ENCODE results near the gene NLK. TPM values are rescaled to one million over a fixed set of nuclear protein-coding genes. Genes with fewer than 3 reads are reported as not detected.
"Not testable (repeated sequence)": the region's sequence is repeated elsewhere in the genome, so short reads cannot be mapped to it uniquely, and the experiment has no call there.

NLK gene
- total and polyA plus RNA-seq, 12 donors = 5.2 to 27.3 (median 20.7) TPM

- H3K27me3 ChIP-seq = no peaks in the 10 kb centered on the region
- no peak overlapping the region for H3K4me3 ChIP-seq
- ATAC-seq (no peak), DNase-seq (no peak)
- H3K27ac ChIP-seq = no peak overlapping the region
- peaks cover 0 to 15% (median 0%) of the 10 kb centered on the region in 11 donors for H3K9me3 ChIP-seq
- TF ChIP-seq CTCF (IDR thresholded peaks at IDR 0.05) = no peak
- peaks cover 0 to 19% (median 0%) of the 10 kb centered on the region in 9 donors for H3K4me1 ChIP-seq
- WGBS, 2 donors = 87 to 90% methylated on average over 6 of the region's 6 CpGs
- intact Hi-C loops (cut with DNase I) = loop anchor here in 1 of 10 donors (10.0 kb wide), 1 partner anchor 46 kb away; no protein-coding TSS in a partner anchor
- H3K36me3 ChIP-seq = no peaks in the 10 kb centered on the region
Observed at GRCh38 chr17:28031174-28031573, 11.3 kb upstream of the NLK start.

DNA sequence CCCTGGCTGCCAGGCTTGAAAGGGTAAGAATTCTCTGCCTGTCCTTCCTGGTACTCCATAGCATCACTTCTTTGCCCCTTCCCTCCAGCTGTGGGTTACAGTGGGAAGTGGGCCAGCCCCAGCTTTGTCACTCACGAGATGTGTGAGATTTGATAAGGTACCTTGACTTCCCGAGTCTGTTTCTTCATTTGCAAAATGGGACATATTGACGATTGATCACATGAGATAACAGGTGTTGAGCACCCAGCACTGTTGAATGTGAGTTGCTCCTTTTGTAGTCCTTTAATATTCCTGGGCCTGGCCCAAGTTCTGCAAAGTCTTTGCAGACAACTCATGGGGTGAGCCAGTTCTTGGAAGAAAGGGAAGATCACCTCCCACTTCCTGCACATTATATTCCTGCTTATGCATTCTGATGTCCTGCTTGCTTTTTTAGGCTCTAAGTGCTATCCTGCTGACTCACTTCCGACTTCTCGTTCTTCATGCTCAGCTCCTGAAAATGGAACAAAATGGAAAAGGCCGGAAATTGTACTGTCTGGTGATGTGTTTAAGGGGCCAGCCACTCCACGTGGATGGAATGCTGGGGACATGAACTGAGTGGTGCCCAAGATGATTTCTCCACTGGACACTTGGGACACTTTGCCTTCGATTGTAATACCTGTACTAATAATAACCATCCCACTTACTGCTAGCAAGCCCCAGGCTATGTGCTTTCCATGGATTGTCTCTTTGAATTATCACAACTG is 8.3 kb upstream of the NLK start:
- intact Hi-C loops (cut with DNase I) = loop anchor here in 1 of 10 donors (10.0 kb wide), 1 partner anchor 49 kb away; no protein-coding TSS in a partner anchor
- Histone ChIP-seq H3K4me1 (peaks cover 0 to 19% (median 0%) of the 10 kb centered on the region in 9 donors), H3K9me3 (peaks cover 0 to 3% (median 0%) of the 10 kb centered on the region in 11 donors), H3K36me3 (no peaks in the 10 kb centered on the region), H3K27me3 (no peaks in the 10 kb centered on the region), H3K27ac (peak overlapping the region in 7 of 10 donors; percentile 15 to 71 (median 56)), H3K4me3 (no peak overlapping the region)
- ATAC-seq (peak; percentile 50 to 91 (median 82)), DNase-seq (peak in 1 of 2 donors; percentile 17)
- TF ChIP-seq CTCF (IDR thresholded peaks at IDR 0.05) = no peak
- 44 to 50% methylated on average over 8 of the region's 8 CpGs for WGBS, 2 donors

- not testable (repeated sequence) for H3K27me3 ChIP-seq, H3K36me3 ChIP-seq, H3K27ac ChIP-seq, ATAC-seq, DNase-seq, H3K9me3 ChIP-seq, H3K4me3 ChIP-seq
- H3K4me1 ChIP-seq = peaks cover 0 to 20% (median 0%) of the 10 kb centered on the region in 9 donors
- intact Hi-C loops (cut with DNase I) = loop anchor here in 1 of 10 donors (10.0 kb wide), 1 partner anchor 51 kb away; no protein-coding TSS in a partner anchor
- 87 to 92% methylated on average over 4 of the region's 4 CpGs for WGBS, 2 donors
Observed at GRCh38 chr17:28035452-28035851, 7.0 kb upstream of the NLK start.

DNA sequence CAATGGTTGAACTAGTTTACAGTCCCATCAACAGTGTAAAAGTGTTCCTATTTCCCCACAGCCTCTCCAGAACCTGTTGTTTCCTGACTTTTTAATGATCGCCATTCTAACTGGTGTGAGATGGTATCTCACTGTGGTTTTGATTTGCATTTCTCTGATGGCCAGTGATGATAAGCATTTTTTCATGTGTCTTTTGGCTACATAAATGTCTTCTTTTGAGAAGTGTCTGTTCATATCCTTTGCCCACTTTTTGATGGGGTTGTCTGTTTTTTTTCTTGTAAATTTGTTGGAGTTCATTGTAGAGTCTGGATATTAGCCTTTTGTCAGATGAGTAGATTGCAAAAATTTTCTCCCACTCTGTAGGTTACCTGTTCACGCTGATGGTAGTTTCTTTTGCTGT is 6.6 kb upstream of the NLK start:
- 92% methylated on average over 2 of the region's 2 CpGs for WGBS, 2 donors
- not testable (repeated sequence) for ATAC-seq, H3K4me3 ChIP-seq, DNase-seq, H3K36me3 ChIP-seq, H3K27ac ChIP-seq, H3K27me3 ChIP-seq, H3K9me3 ChIP-seq
- peaks cover 0 to 23% (median 0%) of the 10 kb centered on the region in 9 donors for H3K4me1 ChIP-seq
- intact Hi-C loops (cut with DNase I) = loop anchor here in 1 of 10 donors (10.0 kb wide), 1 partner anchor 51 kb away; no protein-coding TSS in a partner anchor

- no peak for TF ChIP-seq CTCF (IDR thresholded peaks at IDR 0.05)
- 30 to 55% methylated on average over 1 of the region's 1 CpG for WGBS, 2 donors
Observed at GRCh38 chr17:28038802-28039201, 3.7 kb upstream of the NLK start.

More at GRCh38 chr17:28038802-28039201, 3.7 kb upstream of the NLK start:
- Histone ChIP-seq H3K9me3 (peaks cover 0 to 3% (median 0%) of the 10 kb centered on the region in 11 donors), H3K27ac (no peak overlapping the region), H3K4me1 (peaks cover 0 to 31% (median 21%) of the 10 kb centered on the region in 9 donors), H3K27me3 (no peaks in the 10 kb centered on the region), H3K4me3 (no peak overlapping the region), H3K36me3 (no peaks in the 10 kb centered on the region)
- DNase-seq = no peak
- intact Hi-C loops (cut with DNase I) = loop anchor here in 1 of 10 donors (10.0 kb wide), 1 partner anchor 54 kb away; no protein-coding TSS in a partner anchor
- ATAC-seq = no peak
